ENCODE measurements around the gene PRPSAP1. TPM values are rescaled to one million over a fixed set of nuclear protein-coding genes. Genes with fewer than 3 reads are reported as not detected.
"Not testable (repeated sequence)": the region's sequence is repeated elsewhere in the genome, so short reads cannot be mapped to it uniquely, and the experiment has no call there.

PRPSAP1 gene
- total RNA-seq, 1 donor from 2014 or later = 71.8 TPM

DNA sequence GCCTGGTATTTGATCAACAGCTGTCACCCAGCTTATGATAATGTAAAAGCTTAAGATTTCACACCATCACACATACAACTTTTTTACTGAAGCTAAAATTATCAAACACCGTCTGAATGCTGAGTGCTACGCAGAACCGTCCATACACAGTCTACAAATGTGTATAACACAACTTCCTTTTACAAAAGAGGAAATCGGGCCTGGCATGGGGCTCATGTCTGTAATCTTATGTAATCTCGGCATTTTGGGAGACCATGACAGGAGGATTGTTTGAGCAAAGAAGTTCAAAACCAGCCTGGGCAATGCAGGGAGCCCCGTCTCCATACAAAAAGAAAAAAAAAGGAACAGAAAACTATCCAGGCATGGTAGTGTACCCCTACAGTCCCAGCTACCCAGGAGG lies 26.0 kb downstream of the PRPSAP1 start:
- DNase-seq (ENCODE audit: low read depth in 2 of 2) = no peak

DNA sequence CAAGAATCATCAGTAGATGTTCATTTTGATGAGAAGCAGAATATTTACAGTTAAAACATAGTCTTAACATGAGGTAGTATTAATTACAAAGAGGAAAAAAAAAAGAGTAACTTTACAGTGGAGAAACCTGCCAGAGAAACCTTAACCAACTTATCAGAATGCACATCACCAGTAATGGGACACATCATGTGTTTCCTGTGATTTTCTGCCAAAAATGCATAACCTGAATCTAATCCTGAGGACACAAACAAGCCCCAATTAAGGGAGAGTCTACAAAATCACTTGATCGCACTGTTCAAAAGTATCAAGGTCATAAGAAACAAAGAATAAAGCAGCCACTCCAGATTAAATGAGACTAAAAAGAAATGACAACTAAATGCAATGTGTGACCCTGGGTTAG lies 27.4 kb downstream of the PRPSAP1 start:
- peak; percentile 6 to 59 for DNase-seq (ENCODE audit: low read depth in 2 of 2)

DNA sequence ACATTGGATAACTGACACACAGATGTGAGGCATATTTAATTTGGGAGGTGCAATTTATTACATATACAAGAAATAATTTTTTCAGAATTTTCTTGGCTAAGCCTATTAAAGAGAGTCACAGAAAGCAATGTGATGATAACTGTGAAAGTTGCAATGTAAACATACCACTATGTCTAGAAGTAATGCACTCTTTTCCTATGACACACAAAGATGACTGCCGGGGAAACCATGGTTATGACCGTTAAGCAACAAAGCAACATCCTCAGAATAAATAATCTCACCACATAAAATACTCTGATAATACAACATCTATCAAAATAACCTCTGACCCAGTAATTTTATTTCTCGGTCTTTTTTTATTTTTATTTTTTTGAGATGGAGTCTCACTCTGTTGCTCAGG lies 35.1 kb downstream of the PRPSAP1 start:
- no peak for DNase-seq (ENCODE audit: low read depth in 2 of 2)

GRCh38 chr17:76317535-76317934 lies 36.2 kb downstream of the PRPSAP1 start:
- DNase-seq (ENCODE audit: low read depth in 2 of 2) = no peak

GRCh38 chr17:76314392-76315227 lies 39.1 kb downstream of the PRPSAP1 start:
- DNase-seq (ENCODE audit: low read depth in 2 of 2) = peak in 1 of 2 donors; percentile 84

DNA sequence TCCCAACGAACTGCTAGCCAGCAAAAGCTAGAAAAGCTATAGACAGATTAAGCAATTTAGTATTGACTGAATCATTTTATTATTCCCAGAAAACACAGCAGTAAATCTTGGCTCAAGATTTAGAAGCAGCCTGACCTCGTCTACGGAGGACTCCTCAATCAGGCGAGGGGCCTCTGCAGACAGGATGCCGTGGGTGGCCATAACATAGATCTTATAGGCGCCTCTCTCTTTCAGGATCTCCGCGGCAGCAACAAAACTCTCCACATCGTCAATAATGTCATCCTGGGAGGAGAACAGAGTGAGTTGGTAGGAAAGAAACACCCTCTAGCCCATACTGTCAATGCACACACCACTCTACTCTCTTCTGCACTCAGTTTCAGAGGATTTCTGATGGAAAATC lies 41.0 kb downstream of the PRPSAP1 start:
- no peak for DNase-seq (ENCODE audit: low read depth in 2 of 2)

GRCh38 chr17:76309461-76309860 lies 44.3 kb downstream of the PRPSAP1 start:
- no peak for DNase-seq (ENCODE audit: low read depth in 2 of 2)

DNA sequence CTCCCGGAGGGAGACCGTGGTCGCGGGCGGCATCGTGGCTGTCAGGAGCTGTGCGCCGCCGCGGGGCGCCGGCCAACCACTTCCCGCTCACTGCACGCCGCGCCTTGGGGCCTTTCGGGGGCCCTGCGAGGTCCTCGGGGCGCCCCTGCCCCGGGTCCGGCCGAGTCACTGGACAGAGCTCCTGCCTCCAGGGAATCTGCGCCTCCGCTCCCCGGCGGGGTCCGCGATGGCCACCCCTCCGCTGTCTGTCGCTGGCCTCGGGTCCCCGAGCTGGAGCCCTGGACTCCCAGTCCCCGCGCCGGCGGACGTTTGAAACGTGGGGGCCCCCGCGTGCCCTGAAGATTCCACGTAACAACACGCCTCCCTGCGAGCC lies 45.8 kb downstream of the PRPSAP1 start, which contains the start of gene QRICH2:
QRICH2 (minus strand) TSS at position 311 of the 373 bp plus-strand sequence; CDS start at position 33, 278 bp downstream.
- DNase-seq (ENCODE audit: low read depth in 2 of 2) = no peak

- DNase-seq (ENCODE audit: low read depth in 2 of 2) = no peak
Observed at GRCh38 chr17:76307299-76307965, 46.3 kb downstream of the PRPSAP1 start.

DNA sequence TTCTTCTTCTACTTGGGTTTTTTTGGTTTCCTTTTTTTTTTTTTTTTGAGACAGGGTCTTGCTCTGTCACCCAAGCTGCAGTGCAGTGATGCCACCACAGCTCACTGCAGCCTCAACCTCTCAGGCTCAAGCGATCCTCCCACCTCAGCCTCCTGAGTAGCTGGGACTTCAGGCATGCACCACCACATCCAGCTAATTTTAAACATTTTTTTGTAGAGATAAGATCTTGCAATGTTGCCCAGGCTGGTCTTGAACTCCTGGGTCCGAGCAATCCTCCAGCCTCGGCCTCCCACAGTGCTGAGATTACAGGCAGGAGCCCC lies 48.6 kb downstream of the PRPSAP1 start:
- not testable (repeated sequence) for DNase-seq (ENCODE audit: low read depth in 2 of 2)

GRCh38 chr17:76304226-76305134 lies 49.2 kb downstream of the PRPSAP1 start:
- DNase-seq (ENCODE audit: low read depth in 2 of 2) = no peak

DNA sequence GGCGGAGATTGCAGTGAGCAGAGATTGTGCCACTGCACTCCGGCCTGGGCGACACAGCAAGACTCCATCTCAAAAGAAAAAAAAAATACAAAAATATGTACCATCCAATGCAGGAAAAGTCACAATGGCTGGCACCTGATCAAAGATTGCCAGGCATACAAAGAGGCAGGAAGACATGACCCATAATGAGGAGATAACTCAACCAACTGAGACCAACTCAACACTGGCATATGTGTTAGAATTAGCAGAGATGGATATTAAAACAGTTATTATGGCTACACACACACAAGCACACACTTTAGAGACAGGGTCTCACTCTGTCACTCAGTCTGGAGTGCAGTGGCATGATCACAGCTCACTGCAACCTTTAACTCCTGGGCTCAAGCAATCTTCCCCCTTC lies 56.3 kb downstream of the PRPSAP1 start:
- peak; percentile 10 to 30 for DNase-seq (ENCODE audit: low read depth in 2 of 2)

DNA sequence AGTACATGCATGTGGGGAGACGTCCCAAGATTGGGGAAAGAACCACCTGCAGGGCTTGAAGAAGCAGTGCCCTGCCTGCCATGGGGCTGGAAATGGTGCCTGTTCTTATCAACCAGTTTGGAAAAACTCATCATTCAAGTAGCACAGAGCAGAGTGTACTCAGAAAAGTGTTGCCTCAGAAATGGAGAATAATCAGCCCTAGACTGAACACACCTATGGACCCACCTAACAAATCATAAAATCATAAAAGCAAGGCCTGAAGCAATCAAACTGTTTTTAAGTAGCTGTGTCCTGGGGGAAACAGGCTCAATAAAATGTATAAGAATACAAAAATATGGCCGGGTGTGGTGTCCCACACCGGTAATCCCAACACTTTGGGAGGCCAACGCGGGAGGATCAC lies 56.8 kb downstream of the PRPSAP1 start:
- DNase-seq (ENCODE audit: low read depth in 2 of 2) = no peak

DNA sequence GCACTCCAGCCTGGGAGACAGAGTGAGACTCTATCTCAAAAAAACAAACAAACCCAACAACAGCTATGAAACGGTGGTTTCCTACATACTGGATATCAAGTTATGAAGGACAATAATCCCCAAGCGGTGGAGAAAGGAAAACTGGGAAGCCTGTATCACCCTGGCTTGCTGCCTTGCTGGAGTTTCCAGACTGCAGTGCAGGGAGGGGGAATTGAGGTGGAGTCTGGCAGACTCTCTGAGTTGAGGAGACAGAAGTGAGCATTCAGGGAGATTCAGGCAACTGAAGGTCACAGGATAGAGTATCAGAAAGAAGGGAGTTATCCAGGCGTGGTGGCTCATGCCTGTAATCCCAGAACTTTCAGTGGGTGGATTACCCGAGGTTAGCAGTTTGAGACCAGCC lies 57.5 kb downstream of the PRPSAP1 start:
- DNase-seq (ENCODE audit: low read depth in 2 of 2) = no peak

DNA sequence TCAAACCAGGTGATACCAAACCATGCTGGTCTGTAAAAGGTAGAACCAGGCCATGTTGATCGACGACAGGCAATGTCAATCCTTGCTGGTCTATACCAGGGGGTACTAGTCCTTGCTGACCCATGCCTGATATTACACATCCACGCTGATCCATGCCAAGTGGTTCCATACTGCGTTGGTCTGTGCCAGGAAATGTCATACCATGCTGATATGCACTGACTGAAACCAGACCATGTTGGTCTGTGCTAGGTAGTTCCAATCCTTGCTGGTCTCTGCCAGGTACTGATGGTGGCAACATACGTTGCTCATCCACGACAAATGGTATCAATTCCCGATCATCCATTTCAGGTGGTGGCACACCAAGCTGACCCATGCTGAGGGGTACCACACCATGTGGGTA lies 60.6 kb downstream of the PRPSAP1 start:
- no peak for DNase-seq (ENCODE audit: low read depth in 2 of 2)

DNA sequence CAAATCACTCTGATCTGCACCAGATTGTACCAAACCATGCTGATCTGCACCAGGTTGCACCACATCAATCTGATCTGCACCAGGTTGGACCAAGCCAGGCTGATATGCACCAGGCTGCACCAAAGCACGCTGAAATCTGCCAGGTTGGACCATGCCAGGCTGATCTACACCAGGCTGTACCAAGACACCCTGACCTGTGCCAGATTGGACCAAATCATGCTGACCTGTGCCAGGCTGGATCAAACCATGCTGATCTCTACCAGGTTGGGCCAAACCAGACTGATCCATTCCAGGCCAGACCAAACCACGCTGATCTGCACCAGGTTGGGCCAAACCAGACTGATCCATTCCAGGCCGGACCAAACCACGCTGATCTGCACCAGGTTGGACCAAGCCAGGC lies 61.1 kb downstream of the PRPSAP1 start:
- DNase-seq (ENCODE audit: low read depth in 2 of 2) = no peak

- DNase-seq (ENCODE audit: low read depth in 2 of 2) = no peak
Observed at GRCh38 chr17:76281573-76282371, 71.9 kb downstream of the PRPSAP1 start.

DNA sequence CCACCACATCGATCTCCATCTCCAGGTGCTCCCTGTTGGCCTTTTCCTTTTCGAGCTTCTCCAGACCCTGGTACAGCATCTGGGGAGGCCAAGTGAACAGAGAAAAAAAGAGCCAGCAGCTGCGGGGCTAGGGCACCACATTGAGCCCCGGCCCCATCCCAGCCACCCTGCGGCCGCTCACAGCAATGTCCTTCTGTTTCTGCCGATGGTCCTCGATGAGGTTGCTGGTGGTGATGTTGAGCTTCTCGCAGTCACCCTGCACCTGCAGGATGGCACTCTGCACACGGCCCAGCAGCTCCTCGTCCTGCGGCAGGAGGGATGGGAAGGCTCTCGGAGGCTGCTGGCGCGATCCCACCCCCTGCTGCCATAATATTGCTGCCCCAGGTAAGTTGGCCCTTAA lies 73.1 kb downstream of the PRPSAP1 start:
- DNase-seq (ENCODE audit: low read depth in 2 of 2) = no peak

GRCh38 chr17:76279742-76280287 lies 73.9 kb downstream of the PRPSAP1 start:
- DNase-seq (ENCODE audit: low read depth in 2 of 2) = no peak

DNA sequence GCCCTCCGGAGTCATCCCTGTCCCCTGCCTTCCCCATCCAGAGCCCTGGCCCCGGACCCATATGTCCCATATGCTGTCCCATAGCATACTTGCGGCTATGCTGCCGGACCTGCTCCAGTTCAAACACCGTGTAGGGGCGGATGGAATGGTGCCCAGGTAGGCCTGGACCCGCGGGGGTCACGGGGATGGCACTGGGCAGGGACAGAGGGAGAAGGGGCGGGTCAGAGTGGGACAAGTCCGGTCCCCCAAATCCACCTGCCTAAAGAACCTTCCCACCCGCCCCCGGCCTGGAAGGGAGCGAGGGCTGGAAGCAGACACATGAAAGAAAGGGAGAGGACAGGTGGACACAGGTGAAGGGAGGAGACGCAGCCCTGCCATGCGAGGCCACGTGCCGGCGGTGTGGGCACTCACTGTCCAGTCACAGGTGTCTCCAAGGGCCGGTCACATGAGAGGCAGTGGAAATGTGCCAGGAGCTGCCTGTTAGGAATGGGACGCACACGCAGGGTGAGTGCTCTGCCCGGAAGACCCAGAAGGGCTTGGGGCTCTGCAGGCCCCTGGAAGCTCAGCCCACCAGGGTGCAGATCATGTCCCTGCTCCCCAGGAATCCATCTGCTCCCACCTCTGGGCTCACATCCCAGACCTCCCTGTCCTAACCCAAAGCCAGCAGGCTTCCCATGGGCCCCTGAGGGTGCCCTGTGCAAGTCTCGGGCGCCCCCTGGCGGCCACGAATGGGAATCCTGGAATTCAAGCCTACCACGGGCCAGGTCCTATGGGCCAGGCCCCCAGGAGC lies 74.6 kb downstream of the PRPSAP1 start:
- DNase-seq (ENCODE audit: low read depth in 2 of 2) = peak; percentile 36 to 70
